OCI-LY7 (cell line): ENCODE results near the gene PHACTR3. TPM values are rescaled to one million over a fixed set of nuclear protein-coding genes. Genes with fewer than 3 reads are reported as not detected.

Source experiments
- BruUV-seq: library from RNA; stranded (reverse); fragments of 400-500 nt; replicated peaks from 2 replicates; lab custom pipeline; 2021; lab: Mats Ljungman, UMichigan
- CTCF ChIA-PET: fragments of 300-600 bp; sonication (Branson Sonifier 250); formaldehyde crosslinking; loops from one replicate; lab custom pipeline; 2022; ENCODE audit warnings: antibody characterized with exemption; ENCODE audit not compliant: unreplicated experiment; lab: Charles Lee
- POLR2A ChIA-PET: fragments of 300-600 bp; sonication (Branson Sonifier 250); formaldehyde crosslinking; loops from one replicate; lab custom pipeline; 2022; ENCODE audit warnings: antibody characterized with exemption; lab: Charles Lee
- DNase-seq: peaks from one replicate; pipeline ENCODE4 v3.0.0-alpha.2; 2015; ENCODE audit warnings: low spot score
- H2AFZ ChIP-seq: fragments of 200-600 bp; sonication (generic), shearing (Covaris generic); 2 replicates; pipeline ENCODE4 v1.6.1; 2014; ENCODE audit warnings: mild to moderate bottlenecking, antibody characterized with exemption, low read length, moderate library complexity
- H3K27ac ChIP-seq: fragments of 200-600 bp; sonication (generic); 2 replicates; pipeline ENCODE4 v1.5.1; 2014; ENCODE audit warnings: mixed run types, low read depth, mild to moderate bottlenecking, moderate library complexity, low read length, inconsistent platforms; ENCODE audit not compliant: poor library complexity, severe bottlenecking
- H3K36me3 ChIP-seq: fragments of 200-600 bp; sonication (generic); 2 replicates; pipeline ENCODE4 v1.6.1; 2014; ENCODE audit warnings: mild to moderate bottlenecking, antibody characterized with exemption, low read length, moderate library complexity, mixed read lengths; ENCODE audit not compliant: insufficient read depth
- H3K4me1 ChIP-seq: fragments of 200-600 bp; sonication (generic); 2 replicates; pipeline ENCODE4 v1.5.1; 2014; ENCODE audit warnings: mild to moderate bottlenecking, low read length; ENCODE audit not compliant: insufficient read depth, poor library complexity, severe bottlenecking
- H3K4me2 ChIP-seq: fragments of 200-600 bp; sonication (generic); 2 replicates; pipeline ENCODE4 v1.6.1; 2014; ENCODE audit warnings: mild to moderate bottlenecking, low read length
- H3K4me3 ChIP-seq: fragments of 200-600 bp; sonication (generic); 2 replicates; pipeline ENCODE4 v1.5.1; 2014; ENCODE audit warnings: mild to moderate bottlenecking, low read depth, low read length; ENCODE audit not compliant: poor library complexity, severe bottlenecking
- H3K79me2 ChIP-seq: fragments of 200-600 bp; sonication (generic); 2 replicates; pipeline ENCODE4 v1.6.1; 2016; ENCODE audit warnings: low read depth, mild to moderate bottlenecking, low read length, moderate library complexity, mixed read lengths; ENCODE audit not compliant: insufficient read depth
- H3K9me2 ChIP-seq: fragments of 200-600 bp; sonication (generic); 2 replicates; pipeline ENCODE4 v1.6.1; 2016; ENCODE audit warnings: mild to moderate bottlenecking, low read length, mixed read lengths; ENCODE audit not compliant: insufficient read depth
- H3K9me3 ChIP-seq: fragments of 200-600 bp; sonication (generic); 2 replicates; pipeline ENCODE4 v1.6.1; 2014; ENCODE audit warnings: mild to moderate bottlenecking, mixed run types, low read length, mixed read lengths
- H4K20me1 ChIP-seq: fragments of 200-600 bp; sonication (generic); 2 replicates; pipeline ENCODE4 v1.6.1; 2014; ENCODE audit warnings: mild to moderate bottlenecking, antibody characterized with exemption, low read length, moderate library complexity, mixed read lengths; ENCODE audit not compliant: insufficient read depth
- CTCF ChIP-seq: fragments of 200-600 bp; sonication (generic); conservative IDR thresholded peaks from 2 replicates; pipeline ENCODE4 v1.5.1; 2014; ENCODE audit warnings: mild to moderate bottlenecking, antibody characterized with exemption, low read length, moderate library complexity, mixed read lengths
- EZH2phosphoT487 ChIP-seq: fragments of 200-600 bp; sonication (generic); IDR thresholded peaks from 2 replicates; pipeline ENCODE4 v1.6.1; 2018; ENCODE audit warnings: low read depth, borderline replicate concordance, mild to moderate bottlenecking, mixed run types, antibody characterized with exemption, low read length, moderate library complexity, mixed read lengths
- intact Hi-C: fragments of 100-400 bp; cut with micrococcal nuclease; formaldehyde crosslinking; loops from one replicate; pipeline ENCODE4 v1.10.0; 2022; ENCODE audit not compliant: unreplicated experiment
- total RNA-seq, 2 experiments: library from RNA; depleted of rRNA in 1 of 2; stranded (reverse); fragments of >200 nt in 1 of 2; shearing (Covaris generic) in 1 of 2; gene quantifications; 2 replicates each; pipeline ENCODE4 v1.2.3, GENCODE V29; 2014 to 2022

PHACTR3 gene
- total RNA-seq, 2 experiments from 2014 or later: 0.32 TPM; not detected in 1

DNA sequence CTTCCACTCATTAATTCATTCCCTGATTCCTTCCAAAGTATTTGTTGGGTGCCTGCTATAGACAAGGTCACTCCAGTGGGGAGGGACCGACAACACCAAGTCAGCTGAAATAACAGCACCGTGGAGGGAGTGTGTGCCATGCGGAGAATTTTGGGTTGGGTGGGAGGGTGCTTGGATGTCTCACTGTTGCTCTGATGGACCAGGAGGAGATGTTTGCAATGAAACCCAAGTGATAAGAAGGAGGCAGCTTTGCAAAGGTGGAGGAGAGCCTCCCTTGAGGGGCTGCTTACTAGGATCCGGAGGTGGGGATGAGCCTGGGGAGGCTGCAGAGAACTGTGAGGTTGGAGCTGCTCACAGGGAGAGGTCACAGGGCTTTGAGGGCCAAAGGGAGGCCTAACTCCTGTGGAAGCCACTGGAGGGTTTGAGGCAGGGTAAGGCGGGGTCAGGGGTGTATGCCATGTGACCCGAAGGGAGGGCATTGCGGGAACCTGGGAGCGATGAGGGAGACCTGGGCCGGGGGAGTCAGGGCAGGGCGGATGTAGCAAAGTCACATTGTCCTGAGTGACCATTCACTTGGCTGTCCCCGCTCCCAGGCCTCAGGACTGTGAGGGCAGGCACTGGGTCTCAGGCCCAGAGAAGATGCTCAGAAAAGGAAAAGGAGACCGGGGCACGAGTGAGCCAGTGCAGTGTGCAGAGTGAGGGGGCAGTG is 124.5 kb downstream of the PHACTR3 start:
- no peaks in the 10 kb centered on the region for H3K4me1 ChIP-seq
- H2AFZ ChIP-seq: no peak overlapping the region
- H3K27ac ChIP-seq: no peak overlapping the region
- no TSS peak for BruUV-seq
- no peaks in the 10 kb centered on the region for H4K20me1 ChIP-seq
- CTCF ChIA-PET: no interaction called here
- POLR2A ChIA-PET: no interaction called here
- H3K9me3 ChIP-seq: no peaks in the 10 kb centered on the region
- no peak overlapping the region for H3K4me3 ChIP-seq
- H3K9me2 ChIP-seq: no peaks in the 10 kb centered on the region
- H3K4me2 ChIP-seq: no peak overlapping the region
- H3K79me2 ChIP-seq: no peaks in the 10 kb centered on the region
- H3K36me3 ChIP-seq: no peaks in the 10 kb centered on the region
- DNase-seq: no peak
- intact Hi-C loops: no loop called here
- TF ChIP-seq EZH2phosphoT487 (no peak), CTCF (no peak)

GRCh38 chr20:59729506-59729905 is 125.2 kb downstream of the PHACTR3 start:
- no peak overlapping the region for H3K4me3 ChIP-seq
- H3K36me3 ChIP-seq: no peaks in the 10 kb centered on the region
- no peaks in the 10 kb centered on the region for H3K9me3 ChIP-seq
- no peak overlapping the region for H3K27ac ChIP-seq
- no peaks in the 10 kb centered on the region for H4K20me1 ChIP-seq
- no peaks in the 10 kb centered on the region for H3K79me2 ChIP-seq
- no peaks in the 10 kb centered on the region for H3K4me1 ChIP-seq
- ChIA-PET CTCF (no interaction called here), POLR2A (no interaction called here)
- DNase-seq: no peak
- no peak overlapping the region for H2AFZ ChIP-seq
- TF ChIP-seq EZH2phosphoT487 (no peak), CTCF (no peak)
- no peaks in the 10 kb centered on the region for H3K9me2 ChIP-seq
- H3K4me2 ChIP-seq: no peak overlapping the region
- intact Hi-C loops: no loop called here
- no TSS peak for BruUV-seq

GRCh38 chr20:59730722-59731121 is 126.4 kb downstream of the PHACTR3 start:
- Histone ChIP-seq H3K4me2 (no peak overlapping the region), H3K36me3 (no peaks in the 10 kb centered on the region), H3K27ac (no peak overlapping the region), H3K4me3 (no peak overlapping the region), H2AFZ (no peak overlapping the region), H4K20me1 (no peaks in the 10 kb centered on the region), H3K9me2 (no peaks in the 10 kb centered on the region), H3K4me1 (no peaks in the 10 kb centered on the region), H3K9me3 (no peaks in the 10 kb centered on the region), H3K79me2 (no peaks in the 10 kb centered on the region)
- CTCF ChIA-PET: no interaction called here
- intact Hi-C loops: no loop called here
- no peak for DNase-seq
- POLR2A ChIA-PET: no interaction called here
- TF ChIP-seq EZH2phosphoT487 (no peak), CTCF (no peak)
- no TSS peak for BruUV-seq
